DOHH2 (cell line): ENCODE measurements around the gene HTD2.

Experiments used
- CTCF ChIP-seq: fragments of 200-600 bp; sonication (generic); IDR thresholded peaks from one replicate; pipeline ENCODE4 v1.5.1; 2014; ENCODE audit warnings: antibody characterized with exemption, mild to moderate bottlenecking, low read depth, low read length; ENCODE audit not compliant: poor library complexity, severe bottlenecking
- EZH2phosphoT487 ChIP-seq: fragments of 200-600 bp; sonication (generic); IDR thresholded peaks from 2 replicates; pipeline ENCODE4 v1.6.1; 2017; ENCODE audit warnings: borderline replicate concordance, mild to moderate bottlenecking, antibody characterized with exemption, low read length, moderate library complexity, mixed read lengths

- TF ChIP-seq CTCF (no peak), EZH2phosphoT487 (no peak)
Observed at GRCh38 chr3:58341376-58341775, 35.1 kb downstream of the HTD2 start.
